ENCODE measurements around the gene GYPA.
"Not testable (repeated sequence)": the region's sequence is repeated elsewhere in the genome, so short reads cannot be mapped to it uniquely, and the experiment has no call there.

GRCh38 chr4:144078746-144079145, 61.8 kb downstream of the GYPA start:
- TF ChIP-seq POLR2AphosphoS5 (IDR thresholded peaks at IDR 0.05; ENCODE audit: borderline replicate concordance, low read depth, low read length); EZH2 (IDR thresholded peaks at IDR 0.05): not testable (repeated sequence)

Data from SK-N-MC (cell line).